ENCODE data around the gene THYN1. TPM values are rescaled to one million over a fixed set of nuclear protein-coding genes. Genes with fewer than 3 reads are reported as not detected.

Gene THYN1
- total and polyA plus RNA-seq, 4 donors, result 22.1 to 34.3 (median 26.0) TPM

DNA sequence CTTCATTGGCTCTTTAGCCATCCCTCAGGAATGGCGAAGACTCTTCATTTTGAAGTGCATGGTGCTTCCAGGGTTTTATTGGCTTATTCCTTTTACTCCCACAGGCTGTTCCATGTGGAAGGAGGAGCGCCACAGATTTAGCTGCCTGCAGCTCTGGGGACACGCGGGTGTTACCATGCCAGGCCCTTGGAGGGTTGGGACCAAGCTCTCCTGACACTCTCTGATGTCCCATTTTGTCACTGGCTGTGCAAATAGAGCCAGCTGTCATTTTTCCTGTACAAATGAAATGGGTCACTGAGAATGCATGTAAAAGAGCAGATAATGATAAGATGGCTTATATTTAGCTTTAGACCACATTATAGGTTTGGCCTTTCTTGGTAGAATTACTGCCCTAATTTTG is 9.2 kb downstream of the THYN1 start:
- Histone ChIP-seq H3K4me3 (ENCODE audit: low read depth in 1 of 3, low read length in 3 of 3) (no peak overlapping the region), H3K36me3 (ENCODE audit: control insufficient read depth in 4 of 4, insufficient read depth in 3 of 4, low read depth in 1 of 4, low read length in 3 of 4) (peaks cover 3 to 83% (median 43%) of the 10 kb centered on the region in 4 donors), H3K9me3 (ENCODE audit: control insufficient read depth in 4 of 4, low read length in 3 of 4) (no peaks in the 10 kb centered on the region), H3K9ac (ENCODE audit: low read depth in 1 of 2, low read length in 2 of 2) (no peak overlapping the region), H3K27me3 (ENCODE audit: control insufficient read depth in 4 of 4, insufficient read depth in 4 of 4, low read length in 3 of 4) (no peaks in the 10 kb centered on the region), H3K4me1 (ENCODE audit: control insufficient read depth in 4 of 4, insufficient read depth in 4 of 4, low read length in 3 of 4) (no peaks in the 10 kb centered on the region), H3K27ac (ENCODE audit: low read depth in 1 of 2, low read length in 2 of 2) (no peak overlapping the region)
- TF ChIP-seq EGR1 (IDR thresholded peaks at IDR 0.05; ENCODE audit: low read depth in 2 of 2), result no peak
- no peak for DNase-seq (ENCODE audit: low spot score)
- 97% methylated on average over 4 of the region's 4 CpGs for WGBS

DNA sequence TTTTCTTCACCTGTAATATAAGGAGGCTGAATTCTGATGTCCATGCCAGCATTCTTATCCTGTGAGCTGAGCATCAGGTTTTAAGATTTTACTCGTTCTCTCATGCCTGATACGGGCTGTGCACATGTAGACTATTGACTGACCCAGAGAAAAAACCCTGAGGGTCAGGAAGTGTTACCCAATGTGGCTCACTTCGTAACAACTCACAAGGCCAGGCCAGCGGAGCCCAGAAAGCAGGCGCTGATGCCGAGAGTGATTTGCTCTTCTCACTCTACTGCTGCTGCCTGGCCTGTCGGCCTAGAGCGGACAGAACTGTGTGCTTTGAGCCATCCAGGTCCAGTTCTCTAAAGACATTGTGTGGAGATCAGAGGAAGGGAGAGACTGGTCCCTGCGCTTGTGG is 10.8 kb downstream of the THYN1 start:
- peak; percentile 46 for DNase-seq (ENCODE audit: low spot score)
- H3K27ac ChIP-seq (ENCODE audit: low read depth in 1 of 2, low read length in 2 of 2), result no peak overlapping the region
- no peaks in the 10 kb centered on the region for H3K27me3 ChIP-seq (ENCODE audit: control insufficient read depth in 4 of 4, insufficient read depth in 4 of 4, low read length in 3 of 4)
- TF ChIP-seq HNF4A (conservative IDR thresholded peaks at IDR 0.05) (peak; percentile 19 to 68), GABPA (IDR thresholded peaks at IDR 0.05 in 1 of 2, conservative IDR thresholded peaks at IDR 0.05 in 1 of 2) (no peak), EGR1 (IDR thresholded peaks at IDR 0.05; ENCODE audit: low read depth in 2 of 2) (no peak), YY1 (IDR thresholded peaks at IDR 0.05) (no peak), RAD21 (IDR thresholded peaks at IDR 0.05) (peak in 1 of 2 donors; percentile 22), SP1 (IDR thresholded peaks at IDR 0.05) (peak; percentile 65), HNF4G (IDR thresholded peaks at IDR 0.05) (peak; percentile 15), RXRA (IDR thresholded peaks at IDR 0.05) (peak; percentile 16 to 67)
- TF ChIP-seq, protein P1, sequence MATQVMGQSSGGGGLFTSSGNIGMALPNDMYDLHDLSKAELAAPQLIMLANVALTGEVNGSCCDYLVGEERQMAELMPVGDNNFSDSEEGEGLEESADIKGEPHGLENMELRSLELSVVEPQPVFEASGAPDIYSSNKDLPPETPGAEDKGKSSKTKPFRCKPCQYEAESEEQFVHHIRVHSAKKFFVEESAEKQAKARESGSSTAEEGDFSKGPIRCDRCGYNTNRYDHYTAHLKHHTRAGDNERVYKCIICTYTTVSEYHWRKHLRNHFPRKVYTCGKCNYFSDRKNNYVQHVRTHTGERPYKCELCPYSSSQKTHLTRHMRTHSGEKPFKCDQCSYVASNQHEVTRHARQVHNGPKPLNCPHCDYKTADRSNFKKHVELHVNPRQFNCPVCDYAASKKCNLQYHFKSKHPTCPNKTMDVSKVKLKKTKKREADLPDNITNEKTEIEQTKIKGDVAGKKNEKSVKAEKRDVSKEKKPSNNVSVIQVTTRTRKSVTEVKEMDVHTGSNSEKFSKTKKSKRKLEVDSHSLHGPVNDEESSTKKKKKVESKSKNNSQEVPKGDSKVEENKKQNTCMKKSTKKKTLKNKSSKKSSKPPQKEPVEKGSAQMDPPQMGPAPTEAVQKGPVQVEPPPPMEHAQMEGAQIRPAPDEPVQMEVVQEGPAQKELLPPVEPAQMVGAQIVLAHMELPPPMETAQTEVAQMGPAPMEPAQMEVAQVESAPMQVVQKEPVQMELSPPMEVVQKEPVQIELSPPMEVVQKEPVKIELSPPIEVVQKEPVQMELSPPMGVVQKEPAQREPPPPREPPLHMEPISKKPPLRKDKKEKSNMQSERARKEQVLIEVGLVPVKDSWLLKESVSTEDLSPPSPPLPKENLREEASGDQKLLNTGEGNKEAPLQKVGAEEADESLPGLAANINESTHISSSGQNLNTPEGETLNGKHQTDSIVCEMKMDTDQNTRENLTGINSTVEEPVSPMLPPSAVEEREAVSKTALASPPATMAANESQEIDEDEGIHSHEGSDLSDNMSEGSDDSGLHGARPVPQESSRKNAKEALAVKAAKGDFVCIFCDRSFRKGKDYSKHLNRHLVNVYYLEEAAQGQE (IDR thresholded peaks at IDR 0.05), result no peak
- TF ChIP-seq, protein P2, sequence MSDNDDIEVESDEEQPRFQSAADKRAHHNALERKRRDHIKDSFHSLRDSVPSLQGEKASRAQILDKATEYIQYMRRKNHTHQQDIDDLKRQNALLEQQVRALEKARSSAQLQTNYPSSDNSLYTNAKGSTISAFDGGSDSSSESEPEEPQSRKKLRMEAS (IDR thresholded peaks at IDR 0.05), result no peak
- TF ChIP-seq, protein P3, sequence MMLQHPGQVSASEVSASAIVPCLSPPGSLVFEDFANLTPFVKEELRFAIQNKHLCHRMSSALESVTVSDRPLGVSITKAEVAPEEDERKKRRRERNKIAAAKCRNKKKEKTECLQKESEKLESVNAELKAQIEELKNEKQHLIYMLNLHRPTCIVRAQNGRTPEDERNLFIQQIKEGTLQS (IDR thresholded peaks at IDR 0.05), result no peak
- TF ChIP-seq, protein P4, sequence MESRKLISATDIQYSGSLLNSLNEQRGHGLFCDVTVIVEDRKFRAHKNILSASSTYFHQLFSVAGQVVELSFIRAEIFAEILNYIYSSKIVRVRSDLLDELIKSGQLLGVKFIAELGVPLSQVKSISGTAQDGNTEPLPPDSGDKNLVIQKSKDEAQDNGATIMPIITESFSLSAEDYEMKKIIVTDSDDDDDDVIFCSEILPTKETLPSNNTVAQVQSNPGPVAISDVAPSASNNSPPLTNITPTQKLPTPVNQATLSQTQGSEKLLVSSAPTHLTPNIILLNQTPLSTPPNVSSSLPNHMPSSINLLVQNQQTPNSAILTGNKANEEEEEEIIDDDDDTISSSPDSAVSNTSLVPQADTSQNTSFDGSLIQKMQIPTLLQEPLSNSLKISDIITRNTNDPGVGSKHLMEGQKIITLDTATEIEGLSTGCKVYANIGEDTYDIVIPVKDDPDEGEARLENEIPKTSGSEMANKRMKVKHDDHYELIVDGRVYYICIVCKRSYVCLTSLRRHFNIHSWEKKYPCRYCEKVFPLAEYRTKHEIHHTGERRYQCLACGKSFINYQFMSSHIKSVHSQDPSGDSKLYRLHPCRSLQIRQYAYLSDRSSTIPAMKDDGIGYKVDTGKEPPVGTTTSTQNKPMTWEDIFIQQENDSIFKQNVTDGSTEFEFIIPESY (IDR thresholded peaks at IDR 0.05), result no peak
- no peak overlapping the region for H3K9ac ChIP-seq (ENCODE audit: low read depth in 1 of 2, low read length in 2 of 2)
- H3K4me1 ChIP-seq (ENCODE audit: control insufficient read depth in 4 of 4, insufficient read depth in 4 of 4, low read length in 3 of 4), result no peaks in the 10 kb centered on the region
- no peaks in the 10 kb centered on the region for H3K9me3 ChIP-seq (ENCODE audit: control insufficient read depth in 4 of 4, low read length in 3 of 4)
- WGBS, result 66% methylated on average over 9 of the region's 9 CpGs
- no peak overlapping the region for H3K4me3 ChIP-seq (ENCODE audit: low read depth in 1 of 3, low read length in 3 of 3)
- peaks cover 3 to 69% (median 29%) of the 10 kb centered on the region in 4 donors for H3K36me3 ChIP-seq (ENCODE audit: control insufficient read depth in 4 of 4, insufficient read depth in 3 of 4, low read depth in 1 of 4, low read length in 3 of 4)

DNA sequence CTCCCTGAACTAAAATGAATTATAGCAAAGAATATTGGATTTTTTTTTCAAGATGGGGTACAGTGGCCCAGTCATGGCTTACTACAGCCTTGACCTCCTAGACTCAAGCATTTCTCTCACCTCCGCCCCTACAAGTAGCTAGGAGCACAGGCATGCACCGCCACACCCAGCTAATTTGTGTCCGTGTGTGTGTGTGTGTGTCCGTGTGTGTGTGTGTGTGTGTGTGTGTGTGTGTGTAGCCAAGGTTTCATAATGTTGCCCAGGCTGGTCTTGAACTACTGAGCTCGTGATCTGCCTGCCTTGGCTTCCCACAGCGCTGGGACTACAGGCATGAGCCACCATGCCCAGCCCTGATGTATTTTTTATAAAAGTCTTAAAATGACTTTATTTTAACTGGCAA is 12.6 kb downstream of the THYN1 start:
- H3K4me3 ChIP-seq (ENCODE audit: low read depth in 1 of 3, low read length in 3 of 3), result no peak overlapping the region
- peaks cover 3 to 55% (median 19%) of the 10 kb centered on the region in 4 donors for H3K36me3 ChIP-seq (ENCODE audit: control insufficient read depth in 4 of 4, insufficient read depth in 3 of 4, low read depth in 1 of 4, low read length in 3 of 4)
- H3K9ac ChIP-seq (ENCODE audit: low read depth in 1 of 2, low read length in 2 of 2), result no peak overlapping the region
- H3K27ac ChIP-seq (ENCODE audit: low read depth in 1 of 2, low read length in 2 of 2), result no peak overlapping the region
- H3K9me3 ChIP-seq (ENCODE audit: control insufficient read depth in 4 of 4, low read length in 3 of 4), result no peaks in the 10 kb centered on the region
- peaks cover 0 to 4% (median 2%) of the 10 kb centered on the region in 4 donors for H3K4me1 ChIP-seq (ENCODE audit: control insufficient read depth in 4 of 4, insufficient read depth in 4 of 4, low read length in 3 of 4)
- no peaks in the 10 kb centered on the region for H3K27me3 ChIP-seq (ENCODE audit: control insufficient read depth in 4 of 4, insufficient read depth in 4 of 4, low read length in 3 of 4)
- 69% methylated on average over 6 of the region's 6 CpGs for WGBS
- no peak for DNase-seq (ENCODE audit: low spot score)
- TF ChIP-seq HNF4G (IDR thresholded peaks at IDR 0.05) (no peak), RXRA (IDR thresholded peaks at IDR 0.05) (no peak), RAD21 (IDR thresholded peaks at IDR 0.05) (no peak), YY1 (IDR thresholded peaks at IDR 0.05) (no peak), SP1 (IDR thresholded peaks at IDR 0.05) (no peak), NR2F2 (IDR thresholded peaks at IDR 0.05) (no peak), HNF4A (conservative IDR thresholded peaks at IDR 0.05) (no peak), FOXA1 (IDR thresholded peaks at IDR 0.05) (no peak), GABPA (IDR thresholded peaks at IDR 0.05 in 1 of 2, conservative IDR thresholded peaks at IDR 0.05 in 1 of 2) (no peak), TAF1 (conservative IDR thresholded peaks at IDR 0.05) (no peak), JUND (IDR thresholded peaks at IDR 0.05) (no peak)
- TF ChIP-seq, protein P4 (IDR thresholded peaks at IDR 0.05), result no peak
- TF ChIP-seq, protein P5, sequence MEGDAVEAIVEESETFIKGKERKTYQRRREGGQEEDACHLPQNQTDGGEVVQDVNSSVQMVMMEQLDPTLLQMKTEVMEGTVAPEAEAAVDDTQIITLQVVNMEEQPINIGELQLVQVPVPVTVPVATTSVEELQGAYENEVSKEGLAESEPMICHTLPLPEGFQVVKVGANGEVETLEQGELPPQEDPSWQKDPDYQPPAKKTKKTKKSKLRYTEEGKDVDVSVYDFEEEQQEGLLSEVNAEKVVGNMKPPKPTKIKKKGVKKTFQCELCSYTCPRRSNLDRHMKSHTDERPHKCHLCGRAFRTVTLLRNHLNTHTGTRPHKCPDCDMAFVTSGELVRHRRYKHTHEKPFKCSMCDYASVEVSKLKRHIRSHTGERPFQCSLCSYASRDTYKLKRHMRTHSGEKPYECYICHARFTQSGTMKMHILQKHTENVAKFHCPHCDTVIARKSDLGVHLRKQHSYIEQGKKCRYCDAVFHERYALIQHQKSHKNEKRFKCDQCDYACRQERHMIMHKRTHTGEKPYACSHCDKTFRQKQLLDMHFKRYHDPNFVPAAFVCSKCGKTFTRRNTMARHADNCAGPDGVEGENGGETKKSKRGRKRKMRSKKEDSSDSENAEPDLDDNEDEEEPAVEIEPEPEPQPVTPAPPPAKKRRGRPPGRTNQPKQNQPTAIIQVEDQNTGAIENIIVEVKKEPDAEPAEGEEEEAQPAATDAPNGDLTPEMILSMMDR (IDR thresholded peaks at IDR 0.05; ENCODE audit: low read depth, low read length, missing input control), result no peak
- TF ChIP-seq, protein P3 (IDR thresholded peaks at IDR 0.05), result no peak

Data from liver (tissue), 9 donors.